Measurements from ENCODE around the gene PPIB. TPM values are rescaled to one million over a fixed set of nuclear protein-coding genes. Genes with fewer than 3 reads are reported as not detected.

The PPIB gene
- total RNA-seq, 1 donor from 2014 or later: 713 TPM

- Mint-ChIP-seq H3K27me3 (ENCODE audit: low read depth) (no peaks in the 10 kb centered on the region), H3K4me1 (ENCODE audit: low read depth) (peaks cover 9% of the 10 kb centered on the region), H3K4me3 (ENCODE audit: unreplicated experiment) (no peak overlapping the region), H3K36me3 (ENCODE audit: low read depth) (peaks cover 20% of the 10 kb centered on the region), H3K27ac (ENCODE audit: unreplicated experiment) (no peak overlapping the region), H3K9me3 (ENCODE audit: low read depth) (no peaks in the 10 kb centered on the region)
- DNase-seq (ENCODE audit: low spot score): peak; percentile 41
- TF ChIP-seq CTCF (IDR thresholded peaks at IDR 0.05): no peak
Measured at GRCh38 chr15:64141798-64142512, 20.9 kb downstream of the PPIB start.

GRCh38 chr15:64138331-64138941 is 24.4 kb downstream of the PPIB start:
- Mint-ChIP-seq H3K36me3 (ENCODE audit: low read depth) (peaks cover 32% of the 10 kb centered on the region), H3K27me3 (ENCODE audit: low read depth) (no peaks in the 10 kb centered on the region), H3K27ac (ENCODE audit: unreplicated experiment) (no peak overlapping the region), H3K9me3 (ENCODE audit: low read depth) (no peaks in the 10 kb centered on the region), H3K4me1 (ENCODE audit: low read depth) (no peaks in the 10 kb centered on the region), H3K4me3 (ENCODE audit: unreplicated experiment) (no peak overlapping the region)
- no peak for TF ChIP-seq CTCF (IDR thresholded peaks at IDR 0.05)
- no peak for DNase-seq (ENCODE audit: low spot score)

- Mint-ChIP-seq H3K9me3 (ENCODE audit: low read depth) (no peaks in the 10 kb centered on the region), H3K4me3 (ENCODE audit: unreplicated experiment) (no peak overlapping the region), H3K27me3 (ENCODE audit: low read depth) (no peaks in the 10 kb centered on the region), H3K4me1 (ENCODE audit: low read depth) (no peaks in the 10 kb centered on the region), H3K27ac (ENCODE audit: unreplicated experiment) (no peak overlapping the region), H3K36me3 (ENCODE audit: low read depth) (peaks cover 38% of the 10 kb centered on the region)
- DNase-seq (ENCODE audit: low spot score): no peak
- peak; percentile 7 for TF ChIP-seq CTCF (IDR thresholded peaks at IDR 0.05)
Measured at GRCh38 chr15:64137226-64137833, 25.5 kb downstream of the PPIB start.

- Mint-ChIP-seq H3K4me3 (ENCODE audit: unreplicated experiment) (no peak overlapping the region), H3K4me1 (ENCODE audit: low read depth) (no peaks in the 10 kb centered on the region), H3K27me3 (ENCODE audit: low read depth) (no peaks in the 10 kb centered on the region), H3K9me3 (ENCODE audit: low read depth) (no peaks in the 10 kb centered on the region), H3K27ac (ENCODE audit: unreplicated experiment) (no peak overlapping the region), H3K36me3 (ENCODE audit: low read depth) (peaks cover 45% of the 10 kb centered on the region)
- TF ChIP-seq CTCF (IDR thresholded peaks at IDR 0.05): no peak
- no peak for DNase-seq (ENCODE audit: low spot score)
Measured at GRCh38 chr15:64136347-64136746, 26.5 kb downstream of the PPIB start.

- H3K27ac Mint-ChIP-seq (ENCODE audit: unreplicated experiment): no peak overlapping the region
- peaks cover 54% of the 10 kb centered on the region for H3K36me3 Mint-ChIP-seq (ENCODE audit: low read depth)
- H3K4me3 Mint-ChIP-seq (ENCODE audit: unreplicated experiment): no peak overlapping the region
- no peaks in the 10 kb centered on the region for H3K9me3 Mint-ChIP-seq (ENCODE audit: low read depth)
- no peak for TF ChIP-seq CTCF (IDR thresholded peaks at IDR 0.05)
- no peaks in the 10 kb centered on the region for H3K27me3 Mint-ChIP-seq (ENCODE audit: low read depth)
- H3K4me1 Mint-ChIP-seq (ENCODE audit: low read depth): no peaks in the 10 kb centered on the region
- DNase-seq (ENCODE audit: low spot score): peak; percentile 92
Measured at GRCh38 chr15:64134345-64134829, 28.4 kb downstream of the PPIB start.

Data from chondrocyte (in vitro differentiated cells).